Epidermal melanocyte (primary cell): ENCODE results near the gene GCLC.
"Not testable (repeated sequence)": the region's sequence is repeated elsewhere in the genome, so short reads cannot be mapped to it uniquely, and the experiment has no call there.

Source experiments
- DNase-seq: peaks from one replicate; pipeline ENCODE4 v3.0.0; 2011; ENCODE audit warnings: low spot score; ENCODE audit not compliant: insufficient read length

Gene GCLC

DNA sequence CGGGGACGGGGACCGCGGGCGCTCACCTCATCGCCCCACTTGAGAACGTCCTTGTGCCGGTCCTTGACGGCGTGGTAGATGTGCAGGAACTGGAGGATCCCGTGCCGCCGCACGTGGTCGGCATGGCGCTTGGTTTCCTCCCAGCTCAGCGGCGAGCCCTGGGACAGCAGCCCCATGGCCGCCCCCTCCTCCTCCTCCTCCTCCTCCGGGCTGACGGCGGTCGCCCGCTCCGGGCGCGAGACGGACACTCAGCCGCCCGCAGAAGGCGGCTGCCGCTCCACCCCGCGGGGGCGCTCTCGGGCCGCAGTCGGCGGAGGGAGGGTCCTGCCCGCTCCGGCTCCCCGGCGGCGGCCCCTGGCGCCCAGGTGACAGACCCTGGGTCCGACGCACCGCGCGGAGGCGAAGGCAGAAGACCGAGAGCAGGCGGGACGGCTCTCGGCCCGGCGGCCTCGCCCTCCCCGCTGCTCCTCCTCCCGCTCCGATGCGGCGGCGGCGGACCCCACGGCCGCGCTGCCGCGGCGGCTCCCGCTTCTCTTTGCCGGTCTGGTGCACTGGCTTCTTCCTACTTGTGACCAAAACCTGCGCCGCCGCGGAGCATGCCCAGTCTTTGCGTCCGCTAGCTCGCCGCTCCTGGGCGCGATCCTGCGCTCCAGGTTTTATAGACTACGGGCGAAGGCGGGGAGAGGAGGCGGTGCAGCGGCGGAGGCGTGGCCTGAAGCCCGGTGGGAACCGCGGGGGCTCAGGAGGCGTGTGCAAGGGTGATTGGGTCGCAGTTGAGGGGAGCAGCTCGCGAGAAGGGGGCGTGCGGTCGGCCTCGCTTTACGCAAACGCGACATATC lies at the start of gene GCLC:
TSS of gene GCLC (minus strand) at position 632 of the 839 bp plus-strand sequence. CDS start at position 176, 456 bp downstream.
- DNase-seq: peak; percentile 89

GRCh38 chr6:53594596-53594995 lies 49.7 kb upstream of the GCLC start:
- DNase-seq: no peak

GRCh38 chr6:53593001-53593488 lies 48.1 kb upstream of the GCLC start:
- no peak for DNase-seq

- no peak for DNase-seq
Measured at GRCh38 chr6:53591873-53592272, 47.0 kb upstream of the GCLC start.

GRCh38 chr6:53588816-53589509 lies 44.1 kb upstream of the GCLC start:
- DNase-seq: no peak

DNA sequence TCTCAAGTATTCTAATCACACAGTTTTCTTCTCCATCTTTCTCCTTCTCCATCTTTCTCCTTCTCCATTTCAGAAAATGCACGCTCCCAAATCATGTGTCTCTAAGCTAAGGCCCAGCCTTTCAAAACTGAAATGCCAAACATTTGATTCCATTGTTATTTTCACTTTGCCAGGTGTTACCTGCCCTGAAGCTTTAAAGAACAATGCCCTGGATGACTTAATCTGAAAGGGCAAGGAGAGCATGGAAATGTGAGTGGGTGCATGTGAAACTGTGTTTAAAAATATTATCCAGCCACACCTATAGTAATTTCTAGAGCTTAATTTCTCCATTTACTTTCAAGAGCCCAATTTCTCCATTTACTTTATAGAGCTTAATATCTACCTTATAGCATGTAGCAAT lies 42.4 kb upstream of the GCLC start:
- no peak for DNase-seq

DNA sequence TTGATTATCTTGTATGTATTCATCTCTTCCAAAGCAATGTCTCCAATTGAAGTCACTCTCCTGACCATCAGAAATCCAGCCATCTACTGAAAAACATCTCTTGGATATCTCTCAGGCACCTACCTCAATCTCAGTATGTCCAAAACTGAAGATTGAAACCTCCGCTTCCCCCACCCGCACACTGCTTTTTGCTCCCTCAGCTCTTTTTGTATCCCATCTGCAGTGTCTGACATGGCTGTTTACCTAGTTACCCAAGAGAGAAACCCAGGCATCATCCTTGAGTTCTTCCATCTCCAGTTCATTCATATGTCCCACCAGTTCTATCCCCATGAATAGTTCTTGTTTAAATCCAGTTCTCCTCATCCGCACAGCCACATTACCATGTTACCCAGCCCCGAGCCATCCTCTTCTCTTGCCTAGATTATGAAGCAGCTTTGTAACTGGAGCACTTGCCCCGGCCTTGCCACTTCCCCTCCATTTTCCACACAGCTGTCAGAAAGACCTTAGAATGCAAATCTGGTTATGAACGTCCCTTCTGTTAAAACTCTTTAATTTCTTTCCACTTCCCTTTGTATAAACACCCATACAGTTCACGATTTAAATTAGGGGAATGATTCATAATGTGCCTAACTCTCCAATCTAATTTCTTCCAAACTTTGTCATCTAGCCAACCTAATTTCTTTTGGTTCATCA lies 40.5 kb upstream of the GCLC start:
- DNase-seq: no peak

DNA sequence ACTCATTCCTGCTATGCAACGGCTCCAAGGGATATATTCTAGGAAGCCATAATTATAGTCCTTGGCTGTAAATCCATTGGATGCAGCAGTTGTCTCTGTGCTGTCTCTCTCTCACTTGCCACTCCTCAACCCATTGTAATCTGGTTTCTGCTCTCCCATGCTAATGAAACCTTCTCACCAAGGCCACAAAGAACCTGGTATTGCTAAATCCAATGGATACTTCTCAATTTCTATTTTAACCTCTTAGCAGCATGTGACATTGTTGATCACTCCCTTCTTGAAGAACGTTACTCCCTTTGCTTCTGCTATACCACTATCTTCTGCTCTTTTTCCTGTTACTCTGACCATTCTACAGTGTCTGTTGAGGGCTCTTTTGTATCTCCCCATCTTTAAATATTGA lies 39.8 kb upstream of the GCLC start:
- no peak for DNase-seq

DNA sequence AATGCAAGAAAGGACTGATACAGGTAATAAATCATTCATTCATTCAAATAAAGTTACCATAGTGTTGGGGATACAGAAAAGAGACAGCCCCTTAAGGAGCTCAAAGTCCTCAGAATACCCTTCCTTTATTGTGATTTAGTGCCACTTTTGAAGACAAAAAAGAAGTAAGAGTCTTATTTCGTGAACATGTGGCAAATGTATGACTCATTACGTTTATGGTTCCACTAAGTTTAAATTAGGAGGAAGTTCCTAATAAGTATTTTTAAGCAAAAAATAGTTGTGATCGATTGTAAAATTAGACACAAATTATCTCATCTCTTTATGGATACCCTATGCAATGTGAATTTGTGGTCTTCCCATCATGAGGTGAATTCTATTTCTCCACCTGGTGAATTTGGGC lies 38.5 kb upstream of the GCLC start:
- no peak for DNase-seq

DNA sequence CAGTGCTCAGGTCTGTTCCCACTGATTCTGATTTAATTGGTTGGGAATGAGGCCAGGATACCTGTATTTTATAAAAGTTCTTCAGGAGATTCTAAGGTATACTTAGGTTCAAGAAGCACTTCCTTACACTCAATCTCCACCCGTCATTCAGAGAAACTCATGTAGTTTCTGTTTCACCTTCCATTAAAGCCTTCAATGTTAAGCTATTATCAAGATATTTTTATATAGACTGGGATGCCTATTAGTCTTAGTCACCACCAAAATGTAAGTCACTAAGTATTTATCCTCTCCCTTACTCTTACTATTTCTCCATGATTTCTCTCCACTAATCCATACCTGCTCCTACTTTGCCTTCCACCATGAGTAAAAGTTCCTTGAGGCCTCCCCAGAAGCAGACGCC lies 38.1 kb upstream of the GCLC start:
- no peak for DNase-seq

DNA sequence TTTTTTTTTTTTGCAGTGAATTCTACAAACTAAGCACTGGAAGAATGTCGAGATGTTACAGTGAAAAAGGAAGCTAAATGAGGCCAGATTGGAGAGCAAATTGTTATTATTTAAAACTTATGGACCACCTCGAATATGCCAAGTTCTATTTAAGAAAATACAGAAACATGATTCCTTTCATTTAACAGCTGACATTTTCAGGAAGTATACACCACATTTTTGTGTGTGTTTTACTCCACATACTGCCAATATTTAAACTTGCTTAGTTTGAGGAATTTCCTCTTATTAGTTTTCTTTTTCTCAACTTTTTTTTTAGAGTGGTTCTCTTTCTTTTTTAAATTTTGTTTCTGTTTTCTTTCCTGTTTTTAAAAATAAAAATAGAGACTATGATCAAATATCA lies 37.0 kb upstream of the GCLC start:
- DNase-seq: no peak

DNA sequence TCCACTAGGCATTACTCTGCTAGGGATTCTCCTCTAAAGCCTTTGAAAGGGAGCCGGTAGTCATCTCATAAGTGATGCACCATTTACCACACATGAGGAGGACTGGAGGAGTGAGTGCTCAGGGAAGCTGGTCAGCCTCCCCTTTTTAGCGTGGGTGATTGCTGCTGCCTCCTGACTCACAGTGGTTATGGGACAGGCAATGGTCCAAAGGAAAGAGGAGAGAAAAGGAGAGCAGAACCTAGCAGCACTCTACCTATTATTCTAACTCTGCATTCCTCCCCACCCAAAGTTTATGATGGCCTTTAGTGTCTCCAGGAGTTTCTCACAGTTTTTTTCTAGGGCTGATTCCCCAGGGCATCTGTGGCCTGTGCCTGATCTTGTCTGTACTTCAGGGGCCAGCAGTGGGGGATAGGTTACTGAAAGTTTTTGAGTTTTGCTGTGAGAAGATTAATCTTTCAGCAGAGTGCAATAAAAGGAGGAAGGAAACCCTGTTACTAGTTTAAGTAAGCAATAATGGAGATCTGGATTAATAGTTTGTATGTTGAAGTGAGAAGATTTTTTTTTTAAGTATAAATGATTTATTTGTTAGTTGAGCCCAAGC lies 36.4 kb upstream of the GCLC start:
- DNase-seq: no peak

GRCh38 chr6:53579338-53579737 lies 34.4 kb upstream of the GCLC start:
- DNase-seq: no peak

GRCh38 chr6:53578371-53578770 lies 33.5 kb upstream of the GCLC start:
- DNase-seq: no peak

DNA sequence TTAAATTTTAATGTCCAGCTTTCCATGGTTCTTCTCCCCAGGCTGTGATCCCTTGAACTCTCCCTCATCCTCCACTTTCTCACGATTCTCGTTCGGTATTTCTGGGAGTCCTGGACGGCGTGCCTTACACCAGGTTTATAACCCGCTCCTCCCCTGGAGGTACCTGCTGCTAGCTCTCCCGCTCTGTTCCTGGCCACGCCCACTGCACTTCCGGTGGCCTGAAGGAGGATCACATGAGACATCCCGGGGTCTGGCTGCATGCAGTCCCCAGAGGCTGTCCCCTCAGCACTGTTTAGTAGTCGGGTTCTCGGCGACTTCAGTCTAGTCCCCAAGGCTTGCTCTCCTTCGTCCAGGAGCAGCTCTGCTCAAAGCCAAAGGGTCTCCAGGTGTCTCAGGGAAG lies 28.4 kb upstream of the GCLC start:
- DNase-seq: no peak

- DNase-seq: not testable (repeated sequence)
Measured at GRCh38 chr6:53572379-53572778, 27.5 kb upstream of the GCLC start.

DNA sequence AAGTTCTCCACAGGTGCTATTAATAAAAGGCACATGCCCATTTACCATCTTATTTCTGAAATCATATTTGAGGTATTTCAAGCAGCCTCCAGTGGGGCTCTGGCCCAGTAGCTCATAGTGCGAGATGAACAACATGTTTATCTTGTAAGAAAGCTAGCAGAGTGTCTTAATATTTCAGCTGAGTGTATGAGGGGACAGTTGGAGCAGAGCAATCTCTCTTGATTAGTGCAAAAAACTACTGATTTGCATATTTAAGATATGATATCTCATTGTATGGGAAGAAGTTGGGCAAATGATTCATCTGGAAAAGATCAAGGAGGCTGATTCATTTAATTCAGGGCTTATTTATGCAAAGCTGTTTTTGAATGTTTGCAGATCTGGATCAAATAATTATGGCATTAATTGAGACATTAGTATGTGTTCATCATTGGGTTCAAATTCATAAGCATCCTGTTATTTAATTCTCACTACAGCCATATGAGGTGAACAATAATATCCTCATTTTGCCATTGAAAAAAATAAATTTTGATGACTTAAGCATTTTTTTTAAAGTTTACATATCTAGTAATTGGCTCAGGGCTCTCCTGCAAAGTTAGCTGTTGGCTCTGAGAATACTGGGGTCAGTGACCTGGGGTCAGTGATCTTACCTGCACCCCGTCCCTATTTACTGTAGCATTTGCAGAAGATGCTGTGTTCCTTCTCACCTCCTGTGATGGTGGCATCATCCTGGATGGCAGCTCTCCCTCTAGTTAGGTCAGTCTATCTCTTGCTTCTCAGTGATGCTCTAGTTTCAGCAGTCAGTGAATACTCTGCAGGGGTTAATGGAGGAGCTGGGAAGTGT lies 24.1 kb upstream of the GCLC start:
- no peak for DNase-seq

DNA sequence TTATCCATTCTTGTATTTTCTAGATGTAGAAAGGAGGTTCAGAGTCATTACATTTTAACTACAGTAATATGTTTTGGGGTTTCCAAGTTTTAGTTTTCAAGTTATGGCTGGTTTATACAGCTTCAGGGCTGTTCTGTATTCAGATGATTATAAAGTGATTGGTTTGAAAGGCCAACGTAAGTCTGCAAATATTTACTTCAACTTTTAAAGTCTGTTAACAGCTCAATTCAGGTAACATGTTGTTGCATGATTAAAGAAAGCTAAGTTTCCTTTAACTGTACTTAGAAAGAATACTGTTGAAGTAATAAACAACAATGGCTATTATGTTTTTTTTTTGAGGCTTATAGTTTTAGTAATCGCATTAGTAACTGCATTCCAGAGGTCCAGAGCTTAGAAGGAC lies 22.8 kb upstream of the GCLC start:
- DNase-seq: no peak

- no peak for DNase-seq
Measured at GRCh38 chr6:53566755-53567154, 21.9 kb upstream of the GCLC start.

DNA sequence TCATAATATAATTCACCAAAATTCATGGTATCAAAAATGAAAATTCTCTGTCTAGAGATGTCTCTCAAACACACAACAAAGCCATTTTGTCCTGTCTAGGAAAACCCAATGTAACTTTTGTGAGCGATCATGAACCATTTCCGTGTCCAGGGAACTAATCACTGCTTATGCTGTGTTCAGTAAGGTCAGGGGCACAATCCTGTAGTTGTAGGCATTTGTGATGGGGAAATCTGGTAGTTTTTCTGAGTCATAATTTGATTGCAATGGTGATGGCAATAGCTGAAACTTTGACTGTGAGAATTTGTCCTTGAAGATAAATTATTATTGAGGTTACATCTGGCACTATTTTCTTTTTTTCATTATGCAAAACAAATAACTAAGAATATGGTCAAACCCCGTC lies 21.0 kb upstream of the GCLC start:
- DNase-seq: no peak
